Immature natural killer cell (primary cell): ENCODE results near the gene GPS2. TPM values are rescaled to one million over a fixed set of nuclear protein-coding genes. Genes with fewer than 3 reads are reported as not detected.
"Not testable (repeated sequence)": the region's sequence is repeated elsewhere in the genome, so short reads cannot be mapped to it uniquely, and the experiment has no call there.

Experiments used
- DNase-seq, 3 donors: peaks; one replicate each; pipeline ENCODE4 v3.0.0; 2022; ENCODE audit warnings: mixed read lengths in 1 of 3
- H3K27ac Mint-ChIP-seq, 6 donors: one replicate each; pipeline ENCODE4 v1.8.0; 2020; ENCODE audit warnings: mixed read lengths in 6 of 6, mild to moderate bottlenecking in 5 of 6, inconsistent platforms in 4 of 6, moderate library complexity in 3 of 6
- H3K27me3 Mint-ChIP-seq, 3 donors: one replicate each; pipeline ENCODE4 v1.8.0; 2020 to 2021; ENCODE audit warnings: low read depth in 3 of 3, mild to moderate bottlenecking in 3 of 3, mixed read lengths in 3 of 3, moderate library complexity in 3 of 3, inconsistent platforms in 1 of 3
- H3K36me3 Mint-ChIP-seq, 3 donors: one replicate each; pipeline ENCODE4 v1.8.0; 2020; ENCODE audit warnings: mixed read lengths in 3 of 3, inconsistent platforms in 2 of 3, mild to moderate bottlenecking in 2 of 3
- H3K4me1 Mint-ChIP-seq, 2 donors: one replicate each; pipeline ENCODE4 v1.8.0; 2020; ENCODE audit warnings: inconsistent platforms in 2 of 2, mild to moderate bottlenecking in 2 of 2, mixed read lengths in 2 of 2, moderate library complexity in 1 of 2
- H3K4me3 Mint-ChIP-seq, 5 donors: one replicate each; pipeline ENCODE4 v1.8.0; 2020; ENCODE audit warnings: mild to moderate bottlenecking in 5 of 5, mixed read lengths in 5 of 5, inconsistent platforms in 3 of 5, moderate library complexity in 3 of 5
- H3K9me3 Mint-ChIP-seq, 6 donors: one replicate each; pipeline ENCODE4 v1.8.0; 2020; ENCODE audit warnings: mild to moderate bottlenecking in 6 of 6, mixed read lengths in 6 of 6, inconsistent platforms in 4 of 6, moderate library complexity in 3 of 6
- polyA plus RNA-seq, 3 donors: library from polyadenylated mRNA; unstranded; fragments of 300-500 nt; fragmentation: Illumina TruSeq; gene quantifications; one replicate each; pipeline ENCODE4 v1.2.3, GENCODE V29; 2021

The GPS2 gene
- polyA plus RNA-seq, 3 donors from 2014 or later = 100 to 129 (median 123) TPM

- Mint-ChIP-seq H3K4me3 (no peak overlapping the region), H3K4me1 (peaks cover 28 to 30% of the 10 kb centered on the region in 2 donors), H3K36me3 (peaks cover 0 to 15% (median 0%) of the 10 kb centered on the region in 3 donors)
Measured at GRCh38 chr17:7348478-7349242, 33.5 kb upstream of the GPS2 start.

GRCh38 chr17:7347630-7348477 is 32.7 kb upstream of the GPS2 start:
- H3K4me1 Mint-ChIP-seq = peaks cover 21 to 23% of the 10 kb centered on the region in 2 donors
- H3K27ac Mint-ChIP-seq = peak overlapping the region in 1 of 6 donors; percentile 57
- H3K9me3 Mint-ChIP-seq = no peaks in the 10 kb centered on the region
- DNase-seq = no peak
- no peak overlapping the region for H3K4me3 Mint-ChIP-seq
- H3K36me3 Mint-ChIP-seq = peaks cover 0 to 17% (median 0%) of the 10 kb centered on the region in 3 donors
- peaks cover 2 to 13% (median 5%) of the 10 kb centered on the region in 3 donors for H3K27me3 Mint-ChIP-seq

More at GRCh38 chr17:7348478-7349242, 33.5 kb upstream of the GPS2 start:
- H3K9me3 Mint-ChIP-seq = no peaks in the 10 kb centered on the region
- no peak for DNase-seq
- peaks cover 2 to 13% (median 5%) of the 10 kb centered on the region in 3 donors for H3K27me3 Mint-ChIP-seq
- H3K27ac Mint-ChIP-seq = peak overlapping the region; percentile 51 to 90 (median 80)

- peaks cover 2 to 8% (median 2%) of the 10 kb centered on the region in 3 donors for H3K27me3 Mint-ChIP-seq
- DNase-seq = no peak
- H3K36me3 Mint-ChIP-seq = peaks cover 0 to 17% (median 0%) of the 10 kb centered on the region in 3 donors
- H3K4me3 Mint-ChIP-seq = no peak overlapping the region
- H3K4me1 Mint-ChIP-seq = peaks cover 13 to 15% of the 10 kb centered on the region in 2 donors
- peak overlapping the region in 2 of 6 donors; percentile 39 to 57 for H3K27ac Mint-ChIP-seq
- H3K9me3 Mint-ChIP-seq = no peaks in the 10 kb centered on the region
Measured at GRCh38 chr17:7346761-7347614, 31.8 kb upstream of the GPS2 start.

GRCh38 chr17:7343250-7343649 is 28.1 kb upstream of the GPS2 start:
- Mint-ChIP-seq H3K36me3 (peaks cover 4 to 28% (median 12%) of the 10 kb centered on the region in 3 donors), H3K4me1 (peaks cover 11 to 15% of the 10 kb centered on the region in 2 donors), H3K27me3 (no peaks in the 10 kb centered on the region), H3K4me3 (no peak overlapping the region), H3K9me3 (no peaks in the 10 kb centered on the region), H3K27ac (peak overlapping the region in 1 of 6 donors; percentile 48)
- DNase-seq = no peak

GRCh38 chr17:7341842-7342241 is 26.7 kb upstream of the GPS2 start:
- peaks cover 4 to 24% (median 12%) of the 10 kb centered on the region in 3 donors for H3K36me3 Mint-ChIP-seq
- H3K4me1 Mint-ChIP-seq = peaks cover 23 to 28% of the 10 kb centered on the region in 2 donors
- peak overlapping the region in 1 of 6 donors; percentile 35 for H3K27ac Mint-ChIP-seq
- no peak overlapping the region for H3K4me3 Mint-ChIP-seq
- H3K27me3 Mint-ChIP-seq = peaks cover 0 to 1% (median 0%) of the 10 kb centered on the region in 3 donors
- no peak for DNase-seq
- H3K9me3 Mint-ChIP-seq = no peaks in the 10 kb centered on the region

GRCh38 chr17:7340179-7340578 is 25.0 kb upstream of the GPS2 start:
- peaks cover 0 to 1% (median 0%) of the 10 kb centered on the region in 6 donors for H3K9me3 Mint-ChIP-seq
- DNase-seq = no peak
- peak overlapping the region in 2 of 6 donors; percentile 10 to 24 for H3K27ac Mint-ChIP-seq
- peaks cover 4 to 24% (median 12%) of the 10 kb centered on the region in 3 donors for H3K36me3 Mint-ChIP-seq
- H3K4me1 Mint-ChIP-seq = peaks cover 36 to 43% of the 10 kb centered on the region in 2 donors
- H3K27me3 Mint-ChIP-seq = peaks cover 0 to 4% (median 0%) of the 10 kb centered on the region in 3 donors
- H3K4me3 Mint-ChIP-seq = no peak overlapping the region

GRCh38 chr17:7337600-7337999 is 22.4 kb upstream of the GPS2 start:
- Mint-ChIP-seq H3K4me3 (peak overlapping the region; percentile 85 to 95 (median 89)), H3K36me3 (peaks cover 4 to 13% (median 12%) of the 10 kb centered on the region in 3 donors), H3K4me1 (peaks cover 44 to 46% of the 10 kb centered on the region in 2 donors), H3K27ac (peak overlapping the region; percentile 87 to 98 (median 96))
- not testable (repeated sequence) for DNase-seq, H3K9me3 Mint-ChIP-seq, H3K27me3 Mint-ChIP-seq

GRCh38 chr17:7336240-7337175 is 21.3 kb upstream of the GPS2 start, which contains the start of gene ACAP1:
TSS of gene ACAP1 (plus strand) at chr17:7336529. CDS start at chr17:7336735, 206 bp downstream.
- Mint-ChIP-seq H3K4me1 (peaks cover 42 to 45% of the 10 kb centered on the region in 2 donors), H3K27ac (peak within 1 kb of the TSS; percentile 87 to 98 (median 96)), H3K9me3 (peaks cover 0 to 1% (median 0%) of the 10 kb centered on the region in 6 donors), H3K27me3 (peaks cover 0 to 4% (median 0%) of the 10 kb centered on the region in 3 donors), H3K36me3 (peaks cover 4 to 11% (median 11%) of the 10 kb centered on the region in 3 donors), H3K4me3 (peak within 1 kb of the TSS; percentile 85 to 95 (median 89))
- peak; percentile 54 to 66 (median 64) for DNase-seq

- not testable (repeated sequence) for H3K36me3 Mint-ChIP-seq, H3K27me3 Mint-ChIP-seq, DNase-seq, H3K9me3 Mint-ChIP-seq
- Mint-ChIP-seq H3K4me1 (peaks cover 40 to 44% of the 10 kb centered on the region in 2 donors), H3K4me3 (peak overlapping the region; percentile 85 to 95 (median 89)), H3K27ac (peak overlapping the region; percentile 87 to 98 (median 96))
Measured at GRCh38 chr17:7335765-7336164, 20.6 kb upstream of the GPS2 start.

GRCh38 chr17:7334938-7335538 is 19.9 kb upstream of the GPS2 start:
- peaks cover 40 to 44% of the 10 kb centered on the region in 2 donors for H3K4me1 Mint-ChIP-seq
- DNase-seq = no peak

GRCh38 chr17:7332600-7333069 is 17.5 kb upstream of the GPS2 start:
- not testable (repeated sequence) for H3K36me3 Mint-ChIP-seq, DNase-seq, H3K9me3 Mint-ChIP-seq
- peak overlapping the region in 3 of 6 donors; percentile 28 to 58 (median 40) for H3K27ac Mint-ChIP-seq
- peak overlapping the region in 2 of 5 donors; percentile 17 to 54 for H3K4me3 Mint-ChIP-seq
- peaks cover 9 to 16% (median 13%) of the 10 kb centered on the region in 3 donors for H3K27me3 Mint-ChIP-seq
- H3K4me1 Mint-ChIP-seq = peaks cover 47 to 53% of the 10 kb centered on the region in 2 donors

More at GRCh38 chr17:7334938-7335538, 19.9 kb upstream of the GPS2 start:
- peak overlapping the region; percentile 85 to 95 (median 89) for H3K4me3 Mint-ChIP-seq
- H3K27ac Mint-ChIP-seq = peak overlapping the region; percentile 87 to 98 (median 96)
- peaks cover 0 to 4% (median under 1%) of the 10 kb centered on the region in 3 donors for H3K27me3 Mint-ChIP-seq
- peaks cover 0 to 1% (median 0%) of the 10 kb centered on the region in 6 donors for H3K9me3 Mint-ChIP-seq
- H3K36me3 Mint-ChIP-seq = peaks cover 4 to 6% (median 5%) of the 10 kb centered on the region in 3 donors
